Keratinocyte (primary cell): ENCODE measurements around the gene SLC16A4. TPM values are rescaled to one million over a fixed set of nuclear protein-coding genes. Genes with fewer than 3 reads are reported as not detected.

Experiments used
- DNase-seq: peaks from one replicate; pipeline ENCODE4 v3.0.0-alpha.2; 2011; ENCODE audit warnings: low read depth, missing footprints, low spot score
- FAIRE-seq: peaks from 2 replicates; lab custom pipeline; 2011; peaks lifted over from hg19 to GRCh38; lab: Jason Lieb, UNC
- H2AFZ ChIP-seq: 2 replicates; pipeline ENCODE4 v1.6.0; 2012; ENCODE audit warnings: low read length, control low read depth, inconsistent platforms; ENCODE audit not compliant: control insufficient read depth
- H3K27ac ChIP-seq: 2 replicates; pipeline ENCODE4 v1.5.1; 2011; ENCODE audit warnings: low read length; ENCODE audit not compliant: control insufficient read depth, insufficient read depth
- H3K27me3 ChIP-seq: 3 replicates; pipeline ENCODE4 v1.6.0; 2011; ENCODE audit warnings: low read length; ENCODE audit not compliant: control insufficient read depth, insufficient read depth; ENCODE audit errors: extremely low read depth
- H3K36me3 ChIP-seq, 2 experiments: 2 replicates in 1 of 2; 3 replicates in 1 of 2; pipeline ENCODE4 v1.5.1; 2011; ENCODE audit warnings: low read length in 2 of 2, mild to moderate bottlenecking in 1 of 2; ENCODE audit not compliant: control insufficient read depth in 2 of 2, insufficient read depth in 2 of 2; ENCODE audit errors: extremely low read depth in 1 of 2
- H3K4me1 ChIP-seq: 3 replicates; pipeline ENCODE4 v1.5.1; 2011; ENCODE audit warnings: low read length; ENCODE audit not compliant: control insufficient read depth, insufficient read depth; ENCODE audit errors: extremely low read depth
- H3K4me2 ChIP-seq: 3 replicates; pipeline ENCODE4 v1.6.0; 2011; ENCODE audit warnings: low read depth, low read length; ENCODE audit not compliant: control insufficient read depth, insufficient read depth; ENCODE audit errors: extremely low read depth
- H3K4me3 ChIP-seq, 3 experiments: fragments of 200-600 bp in 1 of 3; sonication (generic) in 1 of 3; 2 replicates in 2 of 3; 3 replicates in 1 of 3; pipeline ENCODE4 v1.5.1; 2011 to 2016; ENCODE audit warnings: low read length in 3 of 3, mild to moderate bottlenecking in 3 of 3, control low read depth in 2 of 3, inconsistent platforms in 1 of 3, low read depth in 1 of 3, mixed read lengths in 1 of 3, mixed run types in 1 of 3, moderate library complexity in 1 of 3; ENCODE audit not compliant: control insufficient read depth in 2 of 3, insufficient read depth in 2 of 3; ENCODE audit errors: extremely low read depth in 1 of 3
- H3K79me2 ChIP-seq: 2 replicates; pipeline ENCODE4 v1.6.0; 2012; ENCODE audit warnings: low read length; ENCODE audit not compliant: control insufficient read depth, insufficient read depth
- H3K9ac ChIP-seq: 3 replicates; pipeline ENCODE4 v1.6.0; 2011; ENCODE audit warnings: low read length; ENCODE audit not compliant: control insufficient read depth, insufficient read depth; ENCODE audit errors: extremely low read depth
- H3K9me1 ChIP-seq: 3 replicates; pipeline ENCODE4 v1.6.0; 2011; ENCODE audit warnings: low read length; ENCODE audit not compliant: control insufficient read depth, insufficient read depth; ENCODE audit errors: extremely low read depth
- H3K9me3 ChIP-seq: 2 replicates; pipeline ENCODE4 v1.5.1; 2012; ENCODE audit warnings: low read depth, low read length; ENCODE audit not compliant: control insufficient read depth
- H4K20me1 ChIP-seq: 3 replicates; pipeline ENCODE4 v1.6.0; 2011; ENCODE audit warnings: low read length; ENCODE audit not compliant: control insufficient read depth, insufficient read depth; ENCODE audit errors: extremely low read depth
- EZH2 ChIP-seq: IDR thresholded peaks from one replicate; pipeline ENCODE4 v1.6.1; 2012; ENCODE audit warnings: inconsistent platforms, mild to moderate bottlenecking, low read length, moderate library complexity
- dilution Hi-C: fragments of 300-500 bp; cut with MboI; formaldehyde crosslinking; loops from one replicate; pipeline ENCODE4 v1.7.0; 2020; ENCODE audit warnings: low sequenced_read_pairs; ENCODE audit not compliant: extremely low pct_ligation_motif_present
- polyA plus RNA-seq, 5 experiments: library from polyadenylated mRNA; depleted of rRNA in 3 of 5; stranded (reverse) in 3 of 5; stranded (forward) in 1 of 5; unstranded in 1 of 5; fragments of >200 nt; gene quantifications; 1 replicate in 1 of 5; 2 replicates in 3 of 5; 3 replicates in 1 of 5; pipeline versions ENCODE4 v1.2.1 to v1.2.3, GENCODE V29; 2011 to 2012; ENCODE audit warnings: missing spikeins in 2 of 5, low read depth in 1 of 5, low replicate concordance in 1 of 5
- TF ChIP-seq, protein P1 (sequence below), 3 experiments: IDR thresholded peaks in 1 of 3; conservative IDR thresholded peaks in 1 of 3; optimal IDR thresholded peaks in 1 of 3; 2 replicates in 2 of 3; 3 replicates in 1 of 3; pipeline versions ENCODE3 to v1.5.1; 2011; ENCODE audit warnings: low read length in 3 of 3, mild to moderate bottlenecking in 3 of 3, moderate library complexity in 2 of 3, control low read depth in 1 of 3, inconsistent platforms in 1 of 3; ENCODE audit not compliant: insufficient read depth in 2 of 3; ENCODE audit errors: extremely low read depth in 1 of 3

The SLC16A4 gene
- polyA plus RNA-seq, 1 donor (not counting 4 experiments of a cell fraction or from before 2014, with no cell fraction given) = 0.92 TPM

DNA sequence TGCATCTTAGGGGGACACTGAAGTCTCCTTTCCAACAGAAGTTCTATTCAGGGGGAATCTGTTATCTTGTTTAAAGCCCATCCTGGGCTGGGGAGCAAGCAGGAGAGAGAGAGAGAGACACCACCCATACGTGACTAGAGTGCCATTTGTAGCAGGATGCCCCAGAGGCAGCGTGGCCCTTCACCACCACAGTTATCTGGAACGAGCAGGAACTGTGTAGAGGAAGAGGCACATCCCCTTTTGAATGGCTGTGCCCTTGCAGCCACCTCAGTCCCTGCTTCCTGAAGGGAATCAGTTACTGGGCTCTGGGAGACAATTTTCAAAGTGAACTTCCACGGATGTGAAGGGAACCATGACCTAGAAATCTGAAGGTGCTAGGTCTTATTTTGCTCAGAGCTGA lies 36.0 kb upstream of the SLC16A4 start:
- Histone ChIP-seq H3K27me3 (peaks cover 5% of the 10 kb centered on the region), H3K4me2 (no peak overlapping the region), H3K4me3 (no peak overlapping the region), H3K9ac (no peak overlapping the region), H3K9me1 (no peaks in the 10 kb centered on the region), H3K27ac (no peak overlapping the region), H3K36me3 (no peaks in the 10 kb centered on the region), H3K4me1 (no peaks in the 10 kb centered on the region), H2AFZ (no peak overlapping the region), H3K9me3 (no peaks in the 10 kb centered on the region), H4K20me1 (no peaks in the 10 kb centered on the region), H3K79me2 (no peaks in the 10 kb centered on the region)
- FAIRE-seq = no peak
- dilution Hi-C loops = no loop called here
- no peak for TF ChIP-seq EZH2
- TF ChIP-seq, protein P1, sequence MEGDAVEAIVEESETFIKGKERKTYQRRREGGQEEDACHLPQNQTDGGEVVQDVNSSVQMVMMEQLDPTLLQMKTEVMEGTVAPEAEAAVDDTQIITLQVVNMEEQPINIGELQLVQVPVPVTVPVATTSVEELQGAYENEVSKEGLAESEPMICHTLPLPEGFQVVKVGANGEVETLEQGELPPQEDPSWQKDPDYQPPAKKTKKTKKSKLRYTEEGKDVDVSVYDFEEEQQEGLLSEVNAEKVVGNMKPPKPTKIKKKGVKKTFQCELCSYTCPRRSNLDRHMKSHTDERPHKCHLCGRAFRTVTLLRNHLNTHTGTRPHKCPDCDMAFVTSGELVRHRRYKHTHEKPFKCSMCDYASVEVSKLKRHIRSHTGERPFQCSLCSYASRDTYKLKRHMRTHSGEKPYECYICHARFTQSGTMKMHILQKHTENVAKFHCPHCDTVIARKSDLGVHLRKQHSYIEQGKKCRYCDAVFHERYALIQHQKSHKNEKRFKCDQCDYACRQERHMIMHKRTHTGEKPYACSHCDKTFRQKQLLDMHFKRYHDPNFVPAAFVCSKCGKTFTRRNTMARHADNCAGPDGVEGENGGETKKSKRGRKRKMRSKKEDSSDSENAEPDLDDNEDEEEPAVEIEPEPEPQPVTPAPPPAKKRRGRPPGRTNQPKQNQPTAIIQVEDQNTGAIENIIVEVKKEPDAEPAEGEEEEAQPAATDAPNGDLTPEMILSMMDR (optimal IDR thresholded peaks at IDR 0.05 in 1 of 3, IDR thresholded peaks at IDR 0.05 in 1 of 3, conservative IDR thresholded peaks at IDR 0.05 in 1 of 3; ENCODE audit: extremely low read depth in 1 of 3, insufficient read depth in 2 of 3, low read length in 3 of 3) = no peak
- DNase-seq = no peak

DNA sequence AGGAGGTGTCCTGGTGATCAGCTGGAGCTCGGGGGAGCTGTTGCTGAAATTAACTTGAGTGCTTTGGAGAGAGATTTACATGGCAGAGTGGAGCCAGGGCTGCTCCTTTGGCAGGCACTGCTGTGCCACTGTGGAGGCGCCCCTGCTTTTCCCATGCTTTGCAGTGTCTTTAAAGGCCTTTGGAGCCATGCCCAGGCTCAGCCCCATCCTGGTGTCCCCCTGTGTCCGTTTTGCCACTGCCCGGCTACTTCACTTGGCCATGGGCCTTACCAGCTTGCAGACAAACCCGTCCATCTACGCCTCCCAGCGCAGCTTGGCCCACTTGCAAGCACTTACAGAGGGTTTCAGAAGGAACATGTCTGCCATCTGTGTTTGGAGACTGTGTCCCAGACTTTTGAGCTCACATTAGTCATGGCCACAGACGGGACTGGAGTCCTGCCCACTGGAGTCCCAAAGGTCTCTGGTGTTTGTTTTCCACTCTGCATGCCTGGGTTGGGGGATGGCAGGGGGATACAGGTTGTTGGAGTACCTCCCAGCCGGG lies 34.9 kb upstream of the SLC16A4 start:
- Histone ChIP-seq H4K20me1 (no peaks in the 10 kb centered on the region), H3K4me1 (no peaks in the 10 kb centered on the region), H3K27ac (no peak overlapping the region), H3K36me3 (no peaks in the 10 kb centered on the region), H3K4me2 (no peak overlapping the region), H3K9ac (no peak overlapping the region), H3K9me3 (no peaks in the 10 kb centered on the region), H3K79me2 (no peaks in the 10 kb centered on the region), H3K4me3 (no peak overlapping the region), H3K27me3 (peaks cover 5% of the 10 kb centered on the region), H2AFZ (no peak overlapping the region), H3K9me1 (no peaks in the 10 kb centered on the region)
- DNase-seq = no peak
- dilution Hi-C loops = no loop called here
- TF ChIP-seq, protein P1 (optimal IDR thresholded peaks at IDR 0.05 in 1 of 3, IDR thresholded peaks at IDR 0.05 in 1 of 3, conservative IDR thresholded peaks at IDR 0.05 in 1 of 3; ENCODE audit: extremely low read depth in 1 of 3, insufficient read depth in 2 of 3, low read length in 3 of 3) = no peak
- no peak for TF ChIP-seq EZH2
- no peak for FAIRE-seq
